ENCODE results near the gene ZFAND3. TPM values are rescaled to one million over a fixed set of nuclear protein-coding genes. Genes with fewer than 3 reads are reported as not detected.

Gene ZFAND3
- total RNA-seq, 4 donors from 2014 or later, result 46.3 to 73.6 (median 49.3) TPM

DNA sequence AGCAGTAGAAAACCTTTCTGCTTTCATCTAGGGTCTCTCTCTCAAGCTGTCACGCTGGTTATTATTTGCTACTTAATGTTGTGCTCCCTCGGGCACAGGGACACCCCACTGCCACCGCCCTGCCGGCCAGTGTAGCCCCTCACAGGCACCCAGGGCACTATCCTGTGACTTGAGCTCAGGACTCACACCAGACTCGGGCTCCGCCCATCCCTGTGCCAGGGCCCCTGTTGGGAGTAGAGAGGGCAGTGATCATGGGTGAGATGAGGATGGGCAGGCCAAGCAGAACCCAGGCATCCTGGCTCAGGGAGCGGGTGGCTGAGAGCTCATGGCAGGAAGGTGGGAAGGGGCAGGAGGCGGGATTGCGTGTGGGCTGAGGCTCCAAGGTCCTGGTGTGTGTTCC, 371.9 kb downstream of the ZFAND3 start:
- Histone ChIP-seq H3K4me3 (no peak overlapping the region), H3K27me3 (no peaks in the 10 kb centered on the region), H3K36me3 (no peaks in the 10 kb centered on the region), H3K4me1 (no peaks in the 10 kb centered on the region), H3K27ac (no peak overlapping the region), H3K9me3 (no peaks in the 10 kb centered on the region)
- ATAC-seq, result no peak
- TF ChIP-seq EP300 (IDR thresholded peaks at IDR 0.05) (no peak), POLR2AphosphoS5 (IDR thresholded peaks at IDR 0.05) (no peak), POLR2A (IDR thresholded peaks at IDR 0.05) (no peak)
- TF ChIP-seq, protein P1, sequence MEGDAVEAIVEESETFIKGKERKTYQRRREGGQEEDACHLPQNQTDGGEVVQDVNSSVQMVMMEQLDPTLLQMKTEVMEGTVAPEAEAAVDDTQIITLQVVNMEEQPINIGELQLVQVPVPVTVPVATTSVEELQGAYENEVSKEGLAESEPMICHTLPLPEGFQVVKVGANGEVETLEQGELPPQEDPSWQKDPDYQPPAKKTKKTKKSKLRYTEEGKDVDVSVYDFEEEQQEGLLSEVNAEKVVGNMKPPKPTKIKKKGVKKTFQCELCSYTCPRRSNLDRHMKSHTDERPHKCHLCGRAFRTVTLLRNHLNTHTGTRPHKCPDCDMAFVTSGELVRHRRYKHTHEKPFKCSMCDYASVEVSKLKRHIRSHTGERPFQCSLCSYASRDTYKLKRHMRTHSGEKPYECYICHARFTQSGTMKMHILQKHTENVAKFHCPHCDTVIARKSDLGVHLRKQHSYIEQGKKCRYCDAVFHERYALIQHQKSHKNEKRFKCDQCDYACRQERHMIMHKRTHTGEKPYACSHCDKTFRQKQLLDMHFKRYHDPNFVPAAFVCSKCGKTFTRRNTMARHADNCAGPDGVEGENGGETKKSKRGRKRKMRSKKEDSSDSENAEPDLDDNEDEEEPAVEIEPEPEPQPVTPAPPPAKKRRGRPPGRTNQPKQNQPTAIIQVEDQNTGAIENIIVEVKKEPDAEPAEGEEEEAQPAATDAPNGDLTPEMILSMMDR (IDR thresholded peaks at IDR 0.05), result no peak
- 63 to 100% methylated on average over 1 of the region's 9 CpGs for WGBS, 2 donors (ENCODE audit: low coverage in 1 of 2)

DNA sequence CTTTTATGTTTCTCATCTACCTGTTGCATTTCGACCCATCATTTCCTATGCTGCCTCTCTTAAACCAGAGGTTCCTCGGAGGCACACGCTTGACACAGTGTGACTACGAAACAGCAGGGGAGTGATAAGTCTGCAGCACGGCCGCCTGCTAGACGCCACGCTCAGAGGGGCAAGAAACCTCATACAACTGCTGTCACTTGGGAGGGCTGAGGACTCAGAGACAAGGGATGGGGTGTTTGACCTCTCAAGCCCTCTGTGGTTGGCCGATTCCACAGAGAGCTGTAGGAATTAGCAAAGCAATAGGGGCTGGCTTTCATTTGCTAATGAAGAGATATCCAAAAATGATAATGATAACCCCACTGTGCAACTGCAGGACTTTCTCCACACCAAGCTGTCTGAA, 372.5 kb downstream of the ZFAND3 start:
- TF ChIP-seq POLR2A (IDR thresholded peaks at IDR 0.05) (no peak), EP300 (IDR thresholded peaks at IDR 0.05) (no peak), POLR2AphosphoS5 (IDR thresholded peaks at IDR 0.05) (no peak)
- TF ChIP-seq, protein P1 (IDR thresholded peaks at IDR 0.05), result no peak
- Histone ChIP-seq H3K9me3 (no peaks in the 10 kb centered on the region), H3K36me3 (no peaks in the 10 kb centered on the region), H3K4me3 (no peak overlapping the region), H3K27ac (no peak overlapping the region), H3K4me1 (no peaks in the 10 kb centered on the region), H3K27me3 (no peaks in the 10 kb centered on the region)
- WGBS, 2 donors (ENCODE audit: low coverage in 1 of 2), result 68% methylated on average over 6 of the region's 9 CpGs; no CpG with 5 or more reads in 1 of the 2 donors
- ATAC-seq, result no peak

DNA sequence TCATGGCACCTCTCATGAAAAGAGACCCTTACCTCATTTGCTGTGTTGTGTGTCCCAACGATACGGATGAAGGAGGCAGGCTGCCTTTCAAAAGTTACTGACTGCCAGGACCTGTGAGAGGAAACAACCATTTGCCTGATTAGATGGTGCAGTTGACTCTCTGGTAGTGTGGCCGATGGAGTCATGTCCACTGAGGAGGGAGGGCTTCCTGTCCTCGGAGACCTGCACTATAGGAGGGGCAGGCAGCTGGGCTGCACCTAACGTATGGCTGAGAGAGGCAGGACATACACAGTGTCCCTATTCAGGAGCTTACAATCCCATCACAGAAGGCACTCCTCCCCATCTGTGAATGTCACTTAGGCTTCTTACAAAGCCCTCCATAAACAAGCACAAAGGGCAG, 373.0 kb downstream of the ZFAND3 start:
- Histone ChIP-seq H3K27me3 (no peaks in the 10 kb centered on the region), H3K4me3 (no peak overlapping the region), H3K27ac (no peak overlapping the region), H3K4me1 (no peaks in the 10 kb centered on the region), H3K36me3 (no peaks in the 10 kb centered on the region), H3K9me3 (no peaks in the 10 kb centered on the region)
- WGBS, 2 donors (ENCODE audit: low coverage in 1 of 2), result 60 to 100% methylated on average over 1 to 3 of the region's 5 CpGs
- TF ChIP-seq, protein P1 (IDR thresholded peaks at IDR 0.05), result no peak
- TF ChIP-seq POLR2A (IDR thresholded peaks at IDR 0.05), result no peak
- TF ChIP-seq EP300 (IDR thresholded peaks at IDR 0.05), result no peak
- TF ChIP-seq POLR2AphosphoS5 (IDR thresholded peaks at IDR 0.05), result no peak
- ATAC-seq, result no peak

DNA sequence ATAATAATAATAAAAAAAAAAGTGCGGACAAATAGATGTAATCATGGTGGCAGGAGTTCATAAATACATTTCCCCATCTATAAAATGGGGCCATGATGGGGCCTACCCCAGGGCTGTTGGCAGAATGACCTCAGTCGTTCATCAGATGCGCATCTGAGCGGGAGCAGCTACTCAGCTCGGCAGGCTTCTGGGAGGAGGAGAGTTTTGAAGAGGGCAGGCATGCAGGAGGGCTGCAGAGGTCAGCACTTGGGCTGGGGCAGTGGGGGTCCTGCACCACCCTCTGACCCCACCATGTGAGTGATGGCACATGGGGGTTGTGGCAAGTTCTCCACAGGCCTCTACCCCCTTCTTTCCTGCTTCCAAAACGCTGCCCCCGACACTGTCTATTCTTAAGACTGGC, 373.5 kb downstream of the ZFAND3 start:
- TF ChIP-seq EP300 (IDR thresholded peaks at IDR 0.05) (no peak), POLR2A (IDR thresholded peaks at IDR 0.05) (no peak), POLR2AphosphoS5 (IDR thresholded peaks at IDR 0.05) (no peak)
- TF ChIP-seq, protein P1 (IDR thresholded peaks at IDR 0.05), result no peak
- H3K27ac ChIP-seq, result no peak overlapping the region
- no peaks in the 10 kb centered on the region for H3K9me3 ChIP-seq
- H3K36me3 ChIP-seq, result no peaks in the 10 kb centered on the region
- H3K27me3 ChIP-seq, result no peaks in the 10 kb centered on the region
- no peaks in the 10 kb centered on the region for H3K4me1 ChIP-seq
- no peak for ATAC-seq
- H3K4me3 ChIP-seq, result no peak overlapping the region
- WGBS, 2 donors (ENCODE audit: low coverage in 1 of 2), result 87 to 88% methylated on average over 4 to 5 of the region's 7 CpGs

DNA sequence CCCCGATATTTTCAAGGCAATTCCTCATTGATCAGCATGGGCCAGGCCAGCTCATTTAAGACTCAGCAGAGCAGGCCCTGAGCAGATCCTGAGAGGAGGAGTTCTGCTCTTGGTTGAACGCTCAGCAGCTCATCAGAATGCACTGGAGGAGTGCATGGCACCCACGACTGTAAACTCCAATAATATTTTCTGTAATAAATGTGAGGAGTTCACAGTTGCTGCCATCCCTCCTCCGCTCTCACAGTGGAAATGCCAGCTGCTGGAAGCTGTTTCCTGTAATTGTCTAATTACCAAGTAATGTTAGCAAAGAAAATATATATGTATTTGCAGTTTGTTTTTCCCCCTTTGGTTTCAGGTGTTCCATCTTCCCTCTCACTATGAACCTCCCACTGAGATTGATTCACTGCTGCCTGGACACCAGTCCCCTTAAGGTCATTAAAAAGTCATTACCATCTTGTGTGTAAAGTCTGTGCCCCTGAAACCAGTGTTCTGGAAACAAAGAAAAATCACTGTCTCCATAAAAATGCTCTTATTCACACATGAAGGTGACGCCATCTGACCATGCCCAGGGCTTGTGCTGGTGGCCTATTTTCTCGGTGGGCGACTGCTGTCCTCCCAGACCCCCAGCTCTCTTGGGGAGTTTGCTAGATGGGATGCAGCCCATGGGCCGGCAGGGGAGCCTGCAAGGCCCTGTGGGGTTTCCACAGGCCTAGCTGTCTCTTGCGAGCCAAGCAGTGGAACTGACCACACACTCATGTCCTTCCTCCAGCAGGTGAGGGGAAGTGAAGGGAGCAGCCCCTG, 374.2 kb downstream of the ZFAND3 start:
- TF ChIP-seq, protein P1 (IDR thresholded peaks at IDR 0.05), result no peak
- TF ChIP-seq POLR2AphosphoS5 (IDR thresholded peaks at IDR 0.05) (no peak), EP300 (IDR thresholded peaks at IDR 0.05) (no peak), POLR2A (IDR thresholded peaks at IDR 0.05) (no peak)
- H3K27me3 ChIP-seq, result no peaks in the 10 kb centered on the region
- no peaks in the 10 kb centered on the region for H3K9me3 ChIP-seq
- no peaks in the 10 kb centered on the region for H3K36me3 ChIP-seq
- no peak for ATAC-seq
- no peak overlapping the region for H3K27ac ChIP-seq
- WGBS, 2 donors (ENCODE audit: low coverage in 1 of 2), result 68 to 76% methylated on average over 3 of the region's 9 CpGs
- H3K4me1 ChIP-seq, result no peaks in the 10 kb centered on the region
- H3K4me3 ChIP-seq, result no peak overlapping the region
